ACC112 (cell line): ENCODE data around the gene SEMA3F.

ENCODE experiments used
- H2AFZ ChIP-seq: fragments of 200-600 bp; sonication (generic); one replicate; pipeline ENCODE4 v1.6.0; 2017; ENCODE audit warnings: antibody characterized with exemption, low read length; ENCODE audit not compliant: unreplicated experiment
- H3K27ac ChIP-seq: fragments of 200-600 bp; sonication (generic); 2 replicates; pipeline ENCODE4 v1.5.1; 2014; ENCODE audit warnings: low read depth, mild to moderate bottlenecking, antibody characterized with exemption, low read length, moderate library complexity
- H3K27me3 ChIP-seq: fragments of 200-600 bp; sonication (generic); 2 replicates; pipeline ENCODE4 v1.6.1; 2014; ENCODE audit warnings: mild to moderate bottlenecking, antibody characterized with exemption, low read length, moderate library complexity, mixed read lengths; ENCODE audit not compliant: insufficient read depth
- H3K36me3 ChIP-seq: fragments of 200-600 bp; sonication (generic); 2 replicates; pipeline ENCODE4 v1.6.1; 2016; ENCODE audit warnings: mild to moderate bottlenecking, antibody characterized with exemption, low read length, moderate library complexity, mixed read lengths; ENCODE audit not compliant: insufficient read depth
- H3K4me1 ChIP-seq: fragments of 200-600 bp; sonication (generic); one replicate; pipeline ENCODE4 v1.6.1; 2016; ENCODE audit warnings: low read length, mixed read lengths; ENCODE audit not compliant: insufficient read depth, unreplicated experiment, control insufficient read depth
- H3K4me3 ChIP-seq: fragments of 200-600 bp; sonication (generic); 2 replicates; pipeline ENCODE4 v1.5.1; 2014; ENCODE audit warnings: mild to moderate bottlenecking, low read depth, low read length
- H3K79me2 ChIP-seq: fragments of 200-600 bp; sonication (generic); one replicate; pipeline ENCODE4 v1.6.0; 2016; ENCODE audit warnings: low read length; ENCODE audit not compliant: control insufficient read depth, unreplicated experiment, insufficient read depth

Gene SEMA3F

DNA sequence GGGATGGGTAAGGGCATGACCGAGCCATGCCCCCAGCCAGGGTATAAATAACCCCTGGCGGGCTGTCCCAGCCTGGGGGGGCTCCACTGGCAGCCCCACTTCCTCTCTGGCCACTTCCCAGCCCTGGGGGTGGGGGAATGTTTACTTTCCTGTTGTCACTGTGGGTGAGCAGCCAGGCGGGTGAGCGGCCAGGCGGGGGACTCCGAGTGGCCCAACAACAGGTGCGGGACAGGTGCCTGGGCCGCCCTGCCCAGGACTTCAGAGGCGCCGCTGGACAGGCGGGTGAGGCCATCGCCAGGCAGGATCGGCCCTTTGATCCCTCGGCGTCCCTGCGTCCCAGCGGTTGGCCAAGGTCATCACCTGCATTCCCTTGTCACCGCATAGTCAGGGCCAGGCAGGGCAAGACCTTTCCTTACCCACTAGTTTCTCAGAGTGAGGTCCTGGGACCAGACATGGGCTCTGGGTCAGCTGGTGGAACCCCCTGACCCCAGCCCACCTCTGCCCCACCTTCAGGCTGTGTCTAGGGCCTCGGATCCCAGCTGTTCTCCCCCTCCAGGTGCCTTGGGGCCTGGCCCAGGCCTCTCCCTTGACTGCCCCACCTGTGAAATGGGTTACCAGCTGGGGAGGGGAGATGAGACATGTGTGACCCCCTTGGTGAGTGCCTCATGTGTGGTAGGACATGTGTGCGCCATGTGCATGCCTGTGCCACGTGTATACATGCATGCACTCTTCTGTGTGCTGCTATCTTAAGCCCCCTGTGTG is 16.6 kb downstream of the SEMA3F start:
- Histone ChIP-seq H2AFZ (no peak overlapping the region), H3K27me3 (no peaks in the 10 kb centered on the region), H3K79me2 (peaks cover 14% of the 10 kb centered on the region), H3K4me3 (no peak overlapping the region), H3K27ac (peak overlapping the region; percentile 95), H3K36me3 (no peaks in the 10 kb centered on the region), H3K4me1 (peaks cover 51% of the 10 kb centered on the region)

DNA sequence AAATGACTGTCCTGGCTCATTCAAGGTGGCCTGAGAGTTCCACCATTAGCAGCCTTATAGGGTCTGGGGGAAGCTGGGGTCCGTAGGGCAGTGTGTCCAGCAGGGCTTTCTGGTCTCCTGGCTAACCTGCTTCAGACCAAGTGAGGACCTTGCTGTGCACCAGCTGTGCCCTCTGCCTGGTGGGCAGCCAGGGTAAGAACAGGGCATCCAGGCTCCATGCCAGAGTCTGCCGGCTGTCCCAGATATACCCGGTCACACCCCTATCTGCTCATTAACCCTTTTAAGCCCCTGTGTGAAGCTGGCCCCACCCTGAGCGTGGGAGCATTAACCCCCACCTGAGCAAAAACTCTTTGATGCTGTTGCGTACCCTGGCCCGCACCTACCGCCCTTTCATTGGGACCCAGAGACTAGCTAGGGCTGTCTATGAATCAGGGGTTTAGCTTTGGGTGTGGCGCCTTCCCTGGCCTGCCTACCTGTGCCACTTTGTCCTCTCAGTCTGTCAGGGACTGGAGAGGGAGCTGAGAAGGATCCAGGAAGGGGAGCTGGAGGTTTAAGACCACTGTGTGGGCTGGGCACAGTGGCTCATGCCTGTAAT is 17.6 kb downstream of the SEMA3F start:
- H3K4me1 ChIP-seq: peaks cover 42% of the 10 kb centered on the region
- H3K27ac ChIP-seq: peak overlapping the region; percentile 46; the same call in 1 of the 2 replicates
- H3K27me3 ChIP-seq: no peaks in the 10 kb centered on the region
- H3K79me2 ChIP-seq: peaks cover 9% of the 10 kb centered on the region
- H3K36me3 ChIP-seq: no peaks in the 10 kb centered on the region
- no peak overlapping the region for H3K4me3 ChIP-seq
- no peak overlapping the region for H2AFZ ChIP-seq

DNA sequence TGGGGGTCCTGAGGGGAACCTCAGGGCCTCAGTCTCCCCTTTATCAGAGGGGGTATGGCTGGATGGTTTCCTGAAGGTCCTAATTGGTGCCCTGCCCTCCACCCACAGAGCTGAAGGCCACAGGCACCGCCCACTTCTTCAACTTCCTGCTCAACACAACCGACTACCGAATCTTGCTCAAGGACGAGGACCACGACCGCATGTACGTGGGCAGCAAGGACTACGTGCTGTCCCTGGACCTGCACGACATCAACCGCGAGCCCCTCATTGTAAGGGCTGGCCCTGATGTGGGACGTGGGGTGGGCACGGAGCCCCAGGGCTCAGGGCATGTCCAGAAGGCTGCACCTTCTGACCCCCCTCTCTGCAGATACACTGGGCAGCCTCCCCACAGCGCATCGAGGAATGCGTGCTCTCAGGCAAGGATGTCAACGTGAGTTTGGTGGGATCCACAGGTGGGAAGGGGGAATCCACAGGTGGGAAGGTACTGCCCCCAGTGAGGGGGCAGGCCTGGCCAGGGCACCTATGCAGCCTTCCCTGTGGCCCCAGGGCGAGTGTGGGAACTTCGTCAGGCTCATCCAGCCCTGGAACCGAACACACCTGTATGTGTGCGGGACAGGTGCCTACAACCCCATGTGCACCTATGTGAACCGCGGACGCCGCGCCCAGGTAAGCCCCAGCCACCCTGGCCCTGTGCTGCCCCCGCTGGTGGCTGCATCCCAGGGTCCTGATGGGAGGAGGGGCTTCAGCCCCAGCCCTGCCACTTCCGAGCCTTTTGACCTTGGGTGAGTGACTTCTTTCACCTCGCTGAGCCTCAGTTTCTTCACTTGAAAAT is 18.8 kb downstream of the SEMA3F start:
- Histone ChIP-seq H3K79me2 (peaks cover 3% of the 10 kb centered on the region), H2AFZ (no peak overlapping the region), H3K36me3 (no peaks in the 10 kb centered on the region), H3K4me1 (peaks cover 34% of the 10 kb centered on the region), H3K4me3 (no peak overlapping the region), H3K27ac (no peak overlapping the region), H3K27me3 (no peaks in the 10 kb centered on the region)

DNA sequence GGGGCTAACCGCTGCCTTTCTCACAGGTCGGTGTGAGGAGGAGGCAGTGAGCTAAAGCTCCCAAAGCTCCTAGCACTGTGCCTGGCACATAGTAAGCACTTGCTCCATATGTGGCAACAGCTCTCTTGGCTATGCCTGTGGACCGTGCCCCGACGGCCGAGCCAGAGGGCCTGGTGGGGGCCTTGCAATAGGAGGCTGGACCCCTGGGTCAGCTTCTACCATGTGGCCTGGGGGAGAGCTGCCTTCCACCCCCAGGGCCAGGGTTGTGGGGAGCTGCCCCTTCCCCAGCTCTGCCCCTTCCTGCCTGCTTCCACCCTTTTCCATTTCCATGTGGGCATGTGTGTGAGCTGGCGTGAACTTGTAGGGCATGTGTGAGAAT is 19.4 kb downstream of the SEMA3F start:
- no peaks in the 10 kb centered on the region for H3K27me3 ChIP-seq
- no peak overlapping the region for H2AFZ ChIP-seq
- H3K36me3 ChIP-seq: no peaks in the 10 kb centered on the region
- peaks cover 3% of the 10 kb centered on the region for H3K79me2 ChIP-seq
- H3K4me3 ChIP-seq: no peak overlapping the region
- no peak overlapping the region for H3K27ac ChIP-seq
- H3K4me1 ChIP-seq: peaks cover 32% of the 10 kb centered on the region

DNA sequence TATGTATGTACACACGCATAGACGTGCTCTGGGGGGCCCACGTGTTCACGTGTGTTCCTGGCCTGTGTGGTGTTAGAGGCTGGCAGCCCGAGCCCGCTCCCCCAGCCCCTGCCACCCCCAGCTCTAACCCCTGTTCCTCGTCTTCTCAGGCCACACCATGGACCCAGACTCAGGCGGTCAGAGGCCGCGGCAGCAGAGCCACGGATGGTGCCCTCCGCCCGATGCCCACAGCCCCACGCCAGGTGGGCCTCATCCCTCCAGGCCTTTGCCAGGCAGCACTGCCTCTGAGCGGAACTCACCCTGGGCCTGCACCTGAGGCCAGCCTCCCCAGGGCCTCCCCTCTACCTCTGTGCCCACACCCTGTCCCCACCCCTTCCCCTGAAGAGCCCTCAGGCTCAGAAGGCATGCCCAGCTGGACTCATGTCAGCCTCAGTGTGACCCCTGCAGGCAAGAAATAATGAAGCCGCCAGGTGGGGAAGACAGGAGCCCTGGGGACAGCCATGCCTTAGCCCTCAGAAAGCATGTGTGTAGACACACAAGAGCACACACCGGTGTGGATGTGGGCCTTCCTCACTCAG is 19.9 kb downstream of the SEMA3F start:
- Histone ChIP-seq H3K27ac (no peak overlapping the region), H3K27me3 (no peaks in the 10 kb centered on the region), H3K36me3 (no peaks in the 10 kb centered on the region), H3K4me3 (no peak overlapping the region), H2AFZ (no peak overlapping the region), H3K4me1 (peaks cover 26% of the 10 kb centered on the region), H3K79me2 (peaks cover 3% of the 10 kb centered on the region)

GRCh38 chr3:50177346-50177745 is 22.2 kb downstream of the SEMA3F start:
- Histone ChIP-seq H3K4me1 (peaks cover 3% of the 10 kb centered on the region), H3K27ac (no peak overlapping the region), H3K4me3 (no peak overlapping the region), H3K79me2 (no peaks in the 10 kb centered on the region), H3K36me3 (no peaks in the 10 kb centered on the region), H3K27me3 (no peaks in the 10 kb centered on the region), H2AFZ (no peak overlapping the region)

DNA sequence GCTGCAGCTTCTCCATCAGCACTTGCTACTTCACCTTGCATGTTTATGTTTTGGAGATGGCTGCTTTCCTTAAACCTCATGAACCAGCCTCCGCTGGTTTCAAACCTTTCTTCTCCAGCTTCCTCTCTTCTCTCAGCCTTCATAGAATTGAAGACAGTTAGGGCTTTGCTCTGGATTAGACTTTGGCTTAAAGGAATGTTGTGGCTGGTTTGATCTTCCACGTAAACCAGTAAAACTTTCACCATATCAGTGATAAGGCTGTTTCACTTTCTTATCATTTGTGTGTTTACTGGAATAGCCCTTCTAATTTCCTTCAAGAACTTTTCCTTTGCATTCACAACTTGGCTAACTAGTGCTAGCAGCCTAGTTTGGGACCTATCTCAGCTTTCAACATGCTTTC is 24.6 kb downstream of the SEMA3F start:
- H2AFZ ChIP-seq: no peak overlapping the region
- H3K27ac ChIP-seq: no peak overlapping the region
- no peaks in the 10 kb centered on the region for H3K36me3 ChIP-seq
- H3K27me3 ChIP-seq: no peaks in the 10 kb centered on the region
- no peaks in the 10 kb centered on the region for H3K79me2 ChIP-seq
- no peaks in the 10 kb centered on the region for H3K4me1 ChIP-seq
- no peak overlapping the region for H3K4me3 ChIP-seq

DNA sequence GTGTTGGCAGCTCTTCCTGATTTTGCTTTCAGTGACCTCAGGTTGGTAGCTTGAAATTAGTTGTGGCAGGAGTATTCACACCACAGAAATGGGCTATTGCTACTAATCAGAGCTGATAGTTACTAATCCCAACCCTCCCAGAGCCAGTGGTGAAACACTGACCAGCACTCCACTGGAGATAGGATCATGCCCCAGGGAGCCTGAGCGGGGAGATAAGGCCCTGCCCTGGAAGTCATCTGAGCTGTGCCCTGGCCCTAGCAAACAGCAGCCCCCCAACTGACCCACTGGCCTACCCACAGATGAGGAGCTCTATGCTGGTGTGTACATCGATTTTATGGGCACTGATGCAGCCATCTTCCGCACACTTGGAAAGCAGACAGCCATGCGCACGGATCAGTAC is 26.9 kb downstream of the SEMA3F start:
- Histone ChIP-seq H3K4me1 (no peaks in the 10 kb centered on the region), H3K27ac (no peak overlapping the region), H3K79me2 (no peaks in the 10 kb centered on the region), H2AFZ (no peak overlapping the region), H3K36me3 (no peaks in the 10 kb centered on the region), H3K4me3 (no peak overlapping the region), H3K27me3 (no peaks in the 10 kb centered on the region)

GRCh38 chr3:50182533-50183099 is 27.5 kb downstream of the SEMA3F start:
- Histone ChIP-seq H3K36me3 (no peaks in the 10 kb centered on the region), H3K27ac (no peak overlapping the region), H3K79me2 (no peaks in the 10 kb centered on the region), H2AFZ (no peak overlapping the region), H3K4me3 (no peak overlapping the region), H3K4me1 (no peaks in the 10 kb centered on the region), H3K27me3 (no peaks in the 10 kb centered on the region)

DNA sequence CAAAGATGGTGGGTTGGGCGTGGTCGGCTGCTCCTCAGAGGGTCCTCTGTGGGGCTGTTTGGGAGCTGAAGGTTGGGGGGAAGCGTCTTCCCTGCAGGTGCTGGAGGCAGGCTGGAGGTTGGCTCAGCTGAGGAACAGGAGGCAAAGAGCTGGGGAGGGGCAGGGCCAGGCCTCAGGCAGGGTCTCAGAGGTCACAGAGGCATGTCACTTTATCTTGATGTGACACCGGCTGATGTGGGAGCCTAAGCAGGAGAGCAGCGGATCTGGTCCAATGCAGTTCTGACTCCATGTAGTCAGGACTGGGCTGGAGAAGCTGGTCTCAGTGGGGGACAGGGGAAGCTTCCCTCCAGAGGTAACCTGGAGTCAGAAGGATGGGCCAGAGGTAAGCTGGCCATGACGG is 28.6 kb downstream of the SEMA3F start:
- Histone ChIP-seq H3K4me1 (no peaks in the 10 kb centered on the region), H3K36me3 (no peaks in the 10 kb centered on the region), H3K79me2 (no peaks in the 10 kb centered on the region), H3K27ac (no peak overlapping the region), H3K4me3 (no peak overlapping the region), H2AFZ (no peak overlapping the region), H3K27me3 (no peaks in the 10 kb centered on the region)
